Breast epithelium (tissue), 4 donors: ENCODE measurements around the gene MALRD1. TPM values are rescaled to one million over a fixed set of nuclear protein-coding genes. Genes with fewer than 3 reads are reported as not detected.

ENCODE experiments used
- DNase-seq, 2 donors: peaks; one replicate each; pipeline ENCODE4 v3.0.0-alpha.2; 2019; ENCODE audit warnings: low spot score in 2 of 2
- H3K27ac ChIP-seq, 2 donors: fragments of 200-600 bp; sonication (generic) in 1 of 2; one replicate each; pipeline ENCODE4 v1.5.1; 2016 to 2019; ENCODE audit warnings: mild to moderate bottlenecking in 1 of 2
- H3K27me3 ChIP-seq, 2 donors: fragments of 200-600 bp; sonication (generic) in 1 of 2; one replicate each; pipeline versions ENCODE4 v1.5.1 to v1.6.0; 2017 to 2019; ENCODE audit warnings: control low read depth in 1 of 2, mild to moderate bottlenecking in 1 of 2
- H3K36me3 ChIP-seq: fragments of 200-600 bp; one replicate; pipeline ENCODE4 v1.5.1; 2019
- H3K4me1 ChIP-seq, 2 donors: fragments of 200-600 bp; sonication (generic); one replicate each; pipeline ENCODE4 v1.5.1; 2016 to 2019; ENCODE audit warnings: control low read depth in 1 of 2
- H3K4me3 ChIP-seq, 3 donors: fragments of 200-600 bp; sonication (generic); 1 replicate in 2 of 3; 2 replicates in 1 of 3; pipeline ENCODE4 v1.5.1; 2016 to 2019; ENCODE audit warnings: mild to moderate bottlenecking in 3 of 3, moderate library complexity in 2 of 3
- H3K9me3 ChIP-seq, 2 donors: fragments of 200-600 bp; sonication (generic) in 1 of 2; one replicate each; pipeline ENCODE4 v1.5.1; 2016 to 2019; ENCODE audit warnings: control low read depth in 1 of 2
- POLR2A ChIP-seq: fragments of 450-650 bp; IDR thresholded peaks from one replicate; pipeline ENCODE4 v1.6.1; 2016; ENCODE audit warnings: antibody characterized with exemption, mild to moderate bottlenecking, moderate library complexity
- POLR2AphosphoS5 ChIP-seq, 3 donors: sonication (generic); formaldehyde crosslinking; IDR thresholded peaks; one replicate each; pipeline ENCODE4 v1.6.1; 2017; ENCODE audit warnings: antibody characterized with exemption in 3 of 3
- intact Hi-C: fragments of 100-400 bp; cut with DNase I; formaldehyde crosslinking; loops from one replicate; pipeline ENCODE4 v1.15.1; 2023; ENCODE audit warnings: low total_unique reads
- total RNA-seq, 3 donors: library from RNA; depleted of rRNA; stranded (reverse); fragments of >200 nt; gene quantifications; one replicate each; pipeline ENCODE4 v1.1.0, GENCODE V29; 2016
- TF ChIP-seq, protein P1 (sequence below), 3 donors: fragments of 450-650 bp; IDR thresholded peaks; one replicate each; pipeline ENCODE4 v1.5.1; 2016 to 2017; ENCODE audit warnings: antibody characterized with exemption in 3 of 3, mild to moderate bottlenecking in 3 of 3, moderate library complexity in 3 of 3

MALRD1 gene
- total RNA-seq, 3 donors from 2014 or later = 0.96 to 8.6 (median 2.6) TPM

DNA sequence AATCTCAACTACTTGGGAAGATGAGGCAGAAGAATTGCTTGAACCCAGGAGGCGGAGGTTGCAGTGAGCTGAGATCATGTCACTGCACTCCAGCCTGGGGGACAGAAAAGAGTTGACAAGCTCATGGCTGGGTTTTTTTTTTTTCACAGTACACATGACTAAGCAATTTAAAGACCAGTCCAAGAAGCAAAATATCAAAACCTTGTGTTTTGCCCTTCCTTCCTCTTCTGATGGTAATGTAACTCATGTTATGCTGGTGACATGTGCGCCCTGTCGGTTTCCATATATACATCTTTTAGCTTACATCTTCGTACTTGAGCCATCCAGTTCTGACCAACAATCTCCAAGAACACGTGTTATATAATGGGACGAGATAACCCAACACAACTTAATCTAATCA lies 530.0 kb downstream of the MALRD1 start:
- no peaks in the 10 kb centered on the region for H3K4me1 ChIP-seq
- no peaks in the 10 kb centered on the region for H3K9me3 ChIP-seq
- no peaks in the 10 kb centered on the region for H3K27me3 ChIP-seq
- no peak for DNase-seq
- no peaks in the 10 kb centered on the region for H3K36me3 ChIP-seq
- H3K27ac ChIP-seq = no peak overlapping the region
- H3K4me3 ChIP-seq = no peak overlapping the region
- no peak for TF ChIP-seq POLR2AphosphoS5 (IDR thresholded peaks at IDR 0.05)
- TF ChIP-seq, protein P1, sequence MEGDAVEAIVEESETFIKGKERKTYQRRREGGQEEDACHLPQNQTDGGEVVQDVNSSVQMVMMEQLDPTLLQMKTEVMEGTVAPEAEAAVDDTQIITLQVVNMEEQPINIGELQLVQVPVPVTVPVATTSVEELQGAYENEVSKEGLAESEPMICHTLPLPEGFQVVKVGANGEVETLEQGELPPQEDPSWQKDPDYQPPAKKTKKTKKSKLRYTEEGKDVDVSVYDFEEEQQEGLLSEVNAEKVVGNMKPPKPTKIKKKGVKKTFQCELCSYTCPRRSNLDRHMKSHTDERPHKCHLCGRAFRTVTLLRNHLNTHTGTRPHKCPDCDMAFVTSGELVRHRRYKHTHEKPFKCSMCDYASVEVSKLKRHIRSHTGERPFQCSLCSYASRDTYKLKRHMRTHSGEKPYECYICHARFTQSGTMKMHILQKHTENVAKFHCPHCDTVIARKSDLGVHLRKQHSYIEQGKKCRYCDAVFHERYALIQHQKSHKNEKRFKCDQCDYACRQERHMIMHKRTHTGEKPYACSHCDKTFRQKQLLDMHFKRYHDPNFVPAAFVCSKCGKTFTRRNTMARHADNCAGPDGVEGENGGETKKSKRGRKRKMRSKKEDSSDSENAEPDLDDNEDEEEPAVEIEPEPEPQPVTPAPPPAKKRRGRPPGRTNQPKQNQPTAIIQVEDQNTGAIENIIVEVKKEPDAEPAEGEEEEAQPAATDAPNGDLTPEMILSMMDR (IDR thresholded peaks at IDR 0.05) = no peak
- TF ChIP-seq POLR2A = no peak
- intact Hi-C loops = no loop called here

DNA sequence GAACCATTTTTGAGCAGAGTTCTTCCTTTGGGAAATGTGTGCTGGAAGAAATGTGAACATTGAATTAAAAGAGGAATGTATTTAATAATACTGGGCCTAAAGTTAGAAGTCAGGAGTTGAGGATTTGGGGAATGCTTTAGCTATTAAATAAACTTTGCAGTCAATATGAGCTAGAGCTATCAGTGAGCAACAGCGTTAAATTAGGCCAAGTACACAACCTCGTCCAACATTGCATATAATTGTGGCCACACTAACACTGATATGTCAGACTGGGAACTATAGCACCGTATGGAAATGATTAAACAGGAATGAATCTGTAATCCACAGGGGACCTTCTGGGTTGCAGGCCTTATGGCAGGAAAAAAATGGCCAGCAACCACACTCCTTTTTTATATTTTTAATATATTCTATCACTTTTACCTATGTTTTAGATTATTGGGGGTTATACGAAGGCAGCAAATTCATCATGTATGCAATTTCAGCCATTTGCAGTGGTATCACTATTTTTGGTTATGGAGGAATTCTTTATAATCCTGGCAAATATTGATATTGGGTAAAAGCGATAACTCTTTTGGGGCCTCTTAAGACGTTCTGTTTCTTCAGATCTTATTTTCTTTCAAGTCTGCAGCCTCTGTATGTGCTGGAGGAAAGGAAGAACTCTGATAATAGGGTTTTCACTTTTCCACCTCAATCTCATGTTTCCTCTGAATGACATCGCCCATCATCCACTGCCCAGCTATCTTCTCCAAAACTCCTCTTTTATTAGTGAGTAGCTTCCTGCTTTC lies 531.4 kb downstream of the MALRD1 start:
- intact Hi-C loops = no loop called here
- no peak for TF ChIP-seq POLR2A
- TF ChIP-seq POLR2AphosphoS5 (IDR thresholded peaks at IDR 0.05) = no peak
- TF ChIP-seq, protein P1 (IDR thresholded peaks at IDR 0.05) = no peak

GRCh38 chr10:19580691-19581090 lies 532.1 kb downstream of the MALRD1 start:
- TF ChIP-seq, protein P1 (IDR thresholded peaks at IDR 0.05) = no peak
- TF ChIP-seq POLR2AphosphoS5 (IDR thresholded peaks at IDR 0.05) (no peak), POLR2A (no peak)

More for the DNA sequence above, 531.4 kb downstream of the MALRD1 start:
- Histone ChIP-seq H3K4me3 (no peak overlapping the region), H3K4me1 (no peaks in the 10 kb centered on the region), H3K27me3 (no peaks in the 10 kb centered on the region), H3K9me3 (no peaks in the 10 kb centered on the region), H3K36me3 (no peaks in the 10 kb centered on the region), H3K27ac (no peak overlapping the region)
- no peak for DNase-seq

DNA sequence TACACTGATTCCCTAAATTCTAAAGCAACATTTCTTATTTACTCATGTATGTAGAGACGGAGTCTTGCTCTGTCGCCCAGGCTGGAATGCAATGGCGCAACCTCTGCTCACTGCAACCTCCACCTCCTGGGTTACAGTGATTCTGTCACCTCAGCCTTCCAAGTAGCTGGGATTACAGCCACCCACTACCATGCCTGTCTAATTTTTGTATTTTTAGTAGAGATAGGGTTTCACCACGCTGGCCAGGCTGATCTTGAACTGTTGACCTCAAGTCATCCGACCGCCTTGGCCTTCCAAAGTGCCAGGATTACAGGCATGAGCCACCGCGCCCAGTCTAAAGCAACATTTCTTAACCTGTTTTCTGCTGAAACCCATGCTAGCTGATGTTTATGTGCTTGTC lies 540.0 kb downstream of the MALRD1 start:
- H3K27ac ChIP-seq = no peak overlapping the region
- DNase-seq = no peak
- TF ChIP-seq POLR2AphosphoS5 (IDR thresholded peaks at IDR 0.05) (no peak), POLR2A (no peak)
- TF ChIP-seq, protein P1 (IDR thresholded peaks at IDR 0.05) = no peak
- H3K36me3 ChIP-seq = no peaks in the 10 kb centered on the region
- no peak overlapping the region for H3K4me3 ChIP-seq
- intact Hi-C loops = no loop called here
- no peaks in the 10 kb centered on the region for H3K4me1 ChIP-seq
- no peaks in the 10 kb centered on the region for H3K27me3 ChIP-seq
- H3K9me3 ChIP-seq = no peaks in the 10 kb centered on the region

More at GRCh38 chr10:19580691-19581090, 532.1 kb downstream of the MALRD1 start:
- no peaks in the 10 kb centered on the region for H3K36me3 ChIP-seq
- intact Hi-C loops = no loop called here
- H3K27me3 ChIP-seq = no peaks in the 10 kb centered on the region
- no peak overlapping the region for H3K27ac ChIP-seq
- no peak for DNase-seq
- H3K4me3 ChIP-seq = no peak overlapping the region
- no peaks in the 10 kb centered on the region for H3K4me1 ChIP-seq
- H3K9me3 ChIP-seq = no peaks in the 10 kb centered on the region

- intact Hi-C loops = no loop called here
- H3K27ac ChIP-seq = no peak overlapping the region
- H3K9me3 ChIP-seq = no peaks in the 10 kb centered on the region
- no peak overlapping the region for H3K4me3 ChIP-seq
- no peaks in the 10 kb centered on the region for H3K4me1 ChIP-seq
- DNase-seq = no peak
- H3K36me3 ChIP-seq = no peaks in the 10 kb centered on the region
- TF ChIP-seq POLR2AphosphoS5 (IDR thresholded peaks at IDR 0.05) (no peak), POLR2A (no peak)
- TF ChIP-seq, protein P1 (IDR thresholded peaks at IDR 0.05) = no peak
- no peaks in the 10 kb centered on the region for H3K27me3 ChIP-seq
These were observed 543.7 kb downstream of the MALRD1 start for GRCh38 chr10:19592276-19592675.
